GM12878 (cell line): ENCODE data around the gene REV3L. TPM values are rescaled to one million over a fixed set of nuclear protein-coding genes. Genes with fewer than 3 reads are reported as not detected.
A peak's percentile ranks its signal among the peaks of the same experiment; 100 is the strongest.

Experiments
- BRCA1 ChIP-seq: IDR thresholded peaks from 2 replicates; pipeline ENCODE4 v1.6.1; 2011; ENCODE audit warnings: low read depth, low read length, improper control_type of control experiment
- CEBPB ChIP-seq, 2 experiments: fragments of 150-350 bp in 1 of 2; IDR thresholded peaks; 2 replicates each; pipeline ENCODE4 v1.6.1; 2012 to 2014; ENCODE audit warnings: low read depth in 2 of 2, low read length in 2 of 2, borderline replicate concordance in 1 of 2, inconsistent platforms in 1 of 2
- CHD1 ChIP-seq: IDR thresholded peaks from 2 replicates; pipeline ENCODE4 v1.6.1; 2012; ENCODE audit warnings: low read depth, low read length, improper control_type of control experiment
- CHD2 ChIP-seq: IDR thresholded peaks from 2 replicates; pipeline ENCODE4 v1.6.1; 2011; ENCODE audit warnings: low read depth, low read length, improper control_type of control experiment, borderline replicate concordance
- CREB1 ChIP-seq: IDR thresholded peaks from 2 replicates; pipeline ENCODE4 v1.6.1; 2012; ENCODE audit warnings: low read depth, mild to moderate bottlenecking, inconsistent platforms
- E2F4 ChIP-seq: IDR thresholded peaks from 2 replicates; pipeline ENCODE4 v1.6.1; 2012; ENCODE audit warnings: low read depth, low read length, improper control_type of control experiment
- E4F1 ChIP-seq: fragments of 450-650 bp; IDR thresholded peaks from 2 replicates; pipeline ENCODE4 v1.6.1; 2018; ENCODE audit warnings: borderline replicate concordance, mild to moderate bottlenecking; ENCODE audit not compliant: partially characterized antibody
- FOS ChIP-seq: IDR thresholded peaks from 3 replicates; pipeline ENCODE4 v1.6.1; 2011; ENCODE audit warnings: borderline replicate concordance; ENCODE audit not compliant: insufficient read length; ENCODE audit errors: extremely low read depth
- HDAC2 ChIP-seq: fragments of 200-600 bp; sonication (generic); IDR thresholded peaks from 2 replicates; pipeline ENCODE4 v1.6.1; 2017
- MXI1 ChIP-seq: fragments of 150-350 bp; IDR thresholded peaks from 2 replicates; pipeline ENCODE4 v1.6.1; 2011; ENCODE audit warnings: low read depth, mild to moderate bottlenecking, inconsistent platforms, low read length, improper control_type of control experiment
- NFIC ChIP-seq: IDR thresholded peaks from 2 replicates; pipeline ENCODE4 v1.6.1; 2012; ENCODE audit warnings: low read depth, mild to moderate bottlenecking, inconsistent platforms, low read length, moderate library complexity
- NFYA ChIP-seq: IDR thresholded peaks from 2 replicates; pipeline ENCODE4 v1.6.1; 2011; ENCODE audit warnings: low read depth, mild to moderate bottlenecking, low read length, improper control_type of control experiment, borderline replicate concordance
- NRF1 ChIP-seq: conservative IDR thresholded peaks from 2 replicates; pipeline ENCODE4 v1.6.1; 2011; ENCODE audit warnings: mild to moderate bottlenecking, low read depth, low read length, improper control_type of control experiment
- REST ChIP-seq: IDR thresholded peaks from 2 replicates; pipeline ENCODE4 v1.6.1; 2012; ENCODE audit warnings: mild to moderate bottlenecking, low read depth, low read length
- RFX5 ChIP-seq: IDR thresholded peaks from 2 replicates; pipeline ENCODE4 v1.6.1; 2011; ENCODE audit warnings: low read depth, low read length, improper control_type of control experiment
- RUNX3 ChIP-seq: IDR thresholded peaks from 2 replicates; pipeline ENCODE4 v1.6.1; 2012; ENCODE audit warnings: low read length, inconsistent platforms
- SIN3A ChIP-seq: IDR thresholded peaks from 2 replicates; pipeline ENCODE4 v1.6.1; 2012; ENCODE audit warnings: low read depth, low read length, improper control_type of control experiment
- YY1 ChIP-seq: IDR thresholded peaks from 2 replicates; pipeline ENCODE4 v1.6.1; 2011; ENCODE audit warnings: low read depth, mild to moderate bottlenecking, low read length
- ZBTB40 ChIP-seq: fragments of 450-650 bp; IDR thresholded peaks from 2 replicates; pipeline ENCODE4 v1.6.1; 2016; ENCODE audit warnings: mild to moderate bottlenecking, moderate library complexity, borderline replicate concordance
- ZNF24 ChIP-seq: fragments of 450-650 bp; IDR thresholded peaks from 2 replicates; pipeline ENCODE4 v1.6.1; 2017; ENCODE audit warnings: antibody characterized with exemption, mild to moderate bottlenecking
- ZNF384 ChIP-seq: IDR thresholded peaks from 2 replicates; pipeline ENCODE4 v1.6.1; 2012; ENCODE audit warnings: low read depth, mild to moderate bottlenecking, low read length, improper control_type of control experiment, borderline replicate concordance
- polyA plus RNA-seq, 11 experiments: library from polyadenylated mRNA; depleted of rRNA in 4 of 11; unstranded in 6 of 11; stranded (reverse) in 5 of 11; fragments of >200 nt; fragmentation: Nextera tagmentation in 4 of 11; fragmentation: Illumina TruSeq in 1 of 11; extraction: Ambion mirVana in 4 of 11; extraction: Trizol in 1 of 11; gene quantifications; 1 replicate in 1 of 11; 2 replicates in 10 of 11; pipeline versions ENCODE4 v1.2.1 to v1.2.3, GENCODE V29; 2011 to 2016; ENCODE audit warnings: inconsistent platforms in 2 of 11, missing spikeins in 2 of 11, low read depth in 1 of 11
- total RNA-seq, 4 experiments: library from RNA; depleted of rRNA in 3 of 4; stranded (reverse); fragments of >200 nt in 3 of 4; fragmentation: Illumina TruSeq in 1 of 4; extraction: Trizol in 1 of 4; gene quantifications; 2 replicates each; pipeline versions ENCODE4 v1.2.1 to v1.2.3, GENCODE V29; 2013 to 2021

REV3L gene
- total and polyA plus RNA-seq, 10 of the 15 experiments (the other 5 are each of a cell fraction or from before 2014, with no cell fraction given): 7.6 to 33.6 (median 21.5) TPM

GRCh38 chr6:111487661-111488060, 4.6 kb upstream of the REV3L start (continued):
- TF ChIP-seq E4F1: no peak
- peak; percentile 91 for TF ChIP-seq RFX5
- no peak for TF ChIP-seq NRF1
- TF ChIP-seq REST: no peak
- TF ChIP-seq BRCA1: no peak
- TF ChIP-seq YY1: no peak; the same call in 1 of the 2 replicates
- peak; percentile 76 for TF ChIP-seq RUNX3
- peak; percentile 88 for TF ChIP-seq CREB1
- no peak for TF ChIP-seq E2F4
- TF ChIP-seq FOS: no peak
- TF ChIP-seq CHD1: no peak
- TF ChIP-seq ZNF384: no peak
- no peak for TF ChIP-seq SIN3A
- peak; percentile 79 for TF ChIP-seq NFIC
- TF ChIP-seq CEBPB (IDR thresholded peaks at IDR 0.05; ENCODE audit: borderline replicate concordance in 1 of 2, low read depth in 2 of 2, low read length in 2 of 2): peak in 1 of 2 experiments; percentile 69; a peak in 1 of 4 replicates
- no peak for TF ChIP-seq CHD2
- no peak for TF ChIP-seq HDAC2
- no peak for TF ChIP-seq NFYA
- TF ChIP-seq ZBTB40: no peak
- no peak for TF ChIP-seq ZNF24
- no peak for TF ChIP-seq MXI1
